PC-9 (cell line): Measurements from ENCODE around the gene RICTOR. TPM values are rescaled to one million over a fixed set of nuclear protein-coding genes. Genes with fewer than 3 reads are reported as not detected.

Experiments
- BruUV-seq: library from RNA; stranded (reverse); fragments of 400-500 nt; replicated peaks from 2 replicates; lab custom pipeline; 2021; lab: Mats Ljungman, UMichigan
- CTCF ChIA-PET: fragments of 300-600 bp; sonication (Branson Sonifier 250); formaldehyde crosslinking; loops from one replicate; lab custom pipeline; 2022; ENCODE audit warnings: antibody characterized with exemption; lab: Charles Lee
- POLR2A ChIA-PET: fragments of 300-600 bp; sonication (Branson Sonifier 250); formaldehyde crosslinking; loops from one replicate; lab custom pipeline; 2022; ENCODE audit warnings: antibody characterized with exemption; ENCODE audit not compliant: unreplicated experiment; lab: Charles Lee
- DNase-seq, 2 experiments: peaks; one replicate each; pipeline versions ENCODE4 v3.0.0 to v3.0.0-alpha.2; 2015 to 2022; ENCODE audit warnings: mixed read lengths in 1 of 2
- H2AFZ ChIP-seq: fragments of 200-600 bp; sonication (generic); 2 replicates; pipeline ENCODE4 v1.8.1; 2017; ENCODE audit warnings: antibody characterized with exemption
- H3F3A ChIP-seq: fragments of 200-600 bp; sonication (generic); 2 replicates; pipeline ENCODE4 v1.8.1; 2017; ENCODE audit warnings: antibody characterized with exemption, mild to moderate bottlenecking, low read depth; ENCODE audit not compliant: insufficient read depth
- H3K27ac ChIP-seq: fragments of 200-600 bp; sonication (generic); 2 replicates; pipeline ENCODE4 v1.6.1; 2016; ENCODE audit warnings: mixed run types
- H3K27me3 ChIP-seq: fragments of 200-600 bp; sonication (generic); 2 replicates; pipeline ENCODE4 v1.6.1; 2016; ENCODE audit warnings: low read depth, mixed run types; ENCODE audit not compliant: insufficient read depth
- H3K36me3 ChIP-seq: fragments of 200-600 bp; sonication (generic); 2 replicates; pipeline ENCODE4 v1.6.1; 2016; ENCODE audit warnings: low read depth, mixed run types
- H3K4me1 ChIP-seq: fragments of 200-600 bp; sonication (generic); replicated peaks from 2 replicates; pipeline ENCODE4 v1.6.1; 2016; ENCODE audit warnings: mixed run types; ENCODE audit not compliant: insufficient read depth
- H3K4me2 ChIP-seq: fragments of 200-600 bp; sonication (generic); 2 replicates; pipeline ENCODE4 v1.6.1; 2017; ENCODE audit warnings: mixed run types
- H3K4me3 ChIP-seq: fragments of 200-600 bp; sonication (generic); 2 replicates; pipeline ENCODE4 v1.6.1; 2016; ENCODE audit warnings: mixed run types
- H3K79me2 ChIP-seq: fragments of 200-600 bp; sonication (generic); 2 replicates; pipeline ENCODE4 v1.6.1; 2017; ENCODE audit warnings: low read depth, mixed run types
- H3K9me2 ChIP-seq: fragments of 200-600 bp; sonication (generic); 2 replicates; pipeline ENCODE4 v1.8.1; 2017; ENCODE audit warnings: mild to moderate bottlenecking; ENCODE audit not compliant: insufficient read depth
- H3K9me3 ChIP-seq: fragments of 200-600 bp; sonication (generic); 2 replicates; pipeline ENCODE4 v1.8.1; 2016; ENCODE audit warnings: low read depth; ENCODE audit not compliant: insufficient read depth
- H4K20me1 ChIP-seq: fragments of 200-600 bp; sonication (generic); 2 replicates; pipeline ENCODE4 v1.8.1; 2017; ENCODE audit not compliant: insufficient read depth
- EZH2 ChIP-seq: fragments of 200-600 bp; sonication (generic); IDR thresholded peaks from 2 replicates; pipeline ENCODE4 v1.8.0; 2017; ENCODE audit warnings: antibody characterized with exemption, low read depth
- intact Hi-C: fragments of 100-400 bp; cut with micrococcal nuclease; formaldehyde crosslinking; loops from one replicate; pipeline ENCODE4 v1.10.0; 2022; ENCODE audit not compliant: unreplicated experiment
- total RNA-seq: library from RNA; stranded (reverse); gene quantifications from 2 replicates; pipeline ENCODE4 v1.2.3, GENCODE V29; 2021
- TF ChIP-seq, protein P1 (sequence below): fragments of 200-600 bp; sonication (generic); conservative IDR thresholded peaks from 2 replicates; pipeline ENCODE4 v1.6.1; 2017; ENCODE audit warnings: mixed run types, antibody characterized with exemption, mild to moderate bottlenecking, moderate library complexity

RICTOR gene
- total RNA-seq, 1 experiment from 2014 or later = 103 TPM

- no peak overlapping the region for H3K4me2 ChIP-seq
- TF ChIP-seq, protein P1, sequence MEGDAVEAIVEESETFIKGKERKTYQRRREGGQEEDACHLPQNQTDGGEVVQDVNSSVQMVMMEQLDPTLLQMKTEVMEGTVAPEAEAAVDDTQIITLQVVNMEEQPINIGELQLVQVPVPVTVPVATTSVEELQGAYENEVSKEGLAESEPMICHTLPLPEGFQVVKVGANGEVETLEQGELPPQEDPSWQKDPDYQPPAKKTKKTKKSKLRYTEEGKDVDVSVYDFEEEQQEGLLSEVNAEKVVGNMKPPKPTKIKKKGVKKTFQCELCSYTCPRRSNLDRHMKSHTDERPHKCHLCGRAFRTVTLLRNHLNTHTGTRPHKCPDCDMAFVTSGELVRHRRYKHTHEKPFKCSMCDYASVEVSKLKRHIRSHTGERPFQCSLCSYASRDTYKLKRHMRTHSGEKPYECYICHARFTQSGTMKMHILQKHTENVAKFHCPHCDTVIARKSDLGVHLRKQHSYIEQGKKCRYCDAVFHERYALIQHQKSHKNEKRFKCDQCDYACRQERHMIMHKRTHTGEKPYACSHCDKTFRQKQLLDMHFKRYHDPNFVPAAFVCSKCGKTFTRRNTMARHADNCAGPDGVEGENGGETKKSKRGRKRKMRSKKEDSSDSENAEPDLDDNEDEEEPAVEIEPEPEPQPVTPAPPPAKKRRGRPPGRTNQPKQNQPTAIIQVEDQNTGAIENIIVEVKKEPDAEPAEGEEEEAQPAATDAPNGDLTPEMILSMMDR = peak; percentile 98
- TF ChIP-seq EZH2 = no peak
- ChIA-PET CTCF (interaction anchor here (0.5 to 2.9 kb wide), 8 partner anchors 27 to 505 kb away, joined by 3 to 30 read pairs (median 6); no protein-coding TSS in a partner anchor), POLR2A (no interaction called here)
- no peak overlapping the region for H2AFZ ChIP-seq
- no peaks in the 10 kb centered on the region for H3K4me1 ChIP-seq
- intact Hi-C loops = loop anchor here (1.0 to 5.0 kb wide), 10 partner anchors 77 to 713 kb away; partner anchors contain the start of gene LIFR
- H3K36me3 ChIP-seq = peaks cover 48% of the 10 kb centered on the region; the same call in 1 of the 2 replicates
- no peaks in the 10 kb centered on the region for H3K79me2 ChIP-seq
- H3K9me2 ChIP-seq = no peaks in the 10 kb centered on the region
- H3K27ac ChIP-seq = no peak overlapping the region
- no peaks in the 10 kb centered on the region for H4K20me1 ChIP-seq
- no TSS peak for BruUV-seq
- no peaks in the 10 kb centered on the region for H3F3A ChIP-seq
- peak; percentile 62 to 75 for DNase-seq
- H3K27me3 ChIP-seq = no peaks in the 10 kb centered on the region
- H3K4me3 ChIP-seq = no peak overlapping the region
- H3K9me3 ChIP-seq = no peaks in the 10 kb centered on the region
Measured at GRCh38 chr5:38922199-38922598, 152.0 kb downstream of the RICTOR start.

DNA sequence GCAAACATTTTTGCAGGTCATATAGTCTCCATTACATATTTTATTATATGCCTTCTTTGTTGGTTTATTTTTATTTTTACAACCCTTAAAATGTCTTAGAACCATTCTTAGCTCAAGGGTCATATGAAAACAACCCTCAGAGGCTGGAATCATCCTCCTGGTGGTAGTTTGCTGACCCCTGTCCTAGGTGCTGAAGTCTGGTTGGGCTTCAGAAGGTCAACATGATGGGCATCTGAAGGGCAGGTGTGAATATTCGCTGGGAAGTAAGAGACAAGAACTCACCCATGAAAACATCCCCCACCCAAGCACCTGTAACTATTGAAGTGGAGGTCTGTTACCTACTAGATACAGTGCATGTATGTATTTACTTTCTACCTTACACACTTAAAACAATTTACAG, 153.0 kb downstream of the RICTOR start:
- H3K79me2 ChIP-seq = no peaks in the 10 kb centered on the region
- no peaks in the 10 kb centered on the region for H3K27me3 ChIP-seq
- H2AFZ ChIP-seq = no peak overlapping the region
- no peak overlapping the region for H3K4me3 ChIP-seq
- no peaks in the 10 kb centered on the region for H3K9me3 ChIP-seq
- no peak for DNase-seq
- no peaks in the 10 kb centered on the region for H3K4me1 ChIP-seq
- intact Hi-C loops = loop anchor here (5.0 kb wide), 1 partner anchor 654 kb away; no protein-coding TSS in a partner anchor
- no peaks in the 10 kb centered on the region for H4K20me1 ChIP-seq
- H3K4me2 ChIP-seq = no peak overlapping the region
- TF ChIP-seq, protein P1 = no peak
- no peak for TF ChIP-seq EZH2
- no peaks in the 10 kb centered on the region for H3F3A ChIP-seq
- ChIA-PET CTCF (interaction anchor here (0.7 to 2.9 kb wide), 4 partner anchors 56 to 501 kb away, joined by 3 to 30 read pairs (median 7); no protein-coding TSS in a partner anchor), POLR2A (no interaction called here)
- peaks cover 51% of the 10 kb centered on the region; the same call in 1 of the 2 replicates for H3K36me3 ChIP-seq
- no peaks in the 10 kb centered on the region for H3K9me2 ChIP-seq
- H3K27ac ChIP-seq = no peak overlapping the region
- no TSS peak for BruUV-seq

DNA sequence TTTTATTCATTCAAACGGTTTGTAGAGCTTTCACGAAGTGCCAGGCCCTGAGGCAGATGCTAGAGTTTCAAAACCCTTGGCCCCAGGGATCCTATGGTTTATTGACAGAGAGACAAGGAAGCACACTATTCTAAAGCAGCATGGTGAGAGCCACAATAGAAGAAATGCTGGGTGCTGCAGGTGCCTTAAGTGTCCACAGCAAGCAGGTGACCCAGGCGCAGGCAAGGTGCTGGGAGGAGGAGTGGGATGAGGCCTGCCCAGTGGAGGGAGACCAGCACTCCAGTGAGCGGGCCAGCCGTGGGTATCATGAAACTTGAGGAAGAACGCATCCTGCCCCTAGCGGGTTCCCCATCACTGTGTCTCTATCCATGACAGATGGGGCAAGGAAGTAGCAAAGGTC, 157.4 kb downstream of the RICTOR start:
- TF ChIP-seq, protein P1 = no peak
- TF ChIP-seq EZH2 = no peak
- H3K4me1 ChIP-seq = no peaks in the 10 kb centered on the region
- ChIA-PET POLR2A (no interaction called here), CTCF (no interaction called here)
- H3K4me2 ChIP-seq = no peak overlapping the region
- H4K20me1 ChIP-seq = no peaks in the 10 kb centered on the region
- H3F3A ChIP-seq = no peaks in the 10 kb centered on the region
- intact Hi-C loops = no loop called here
- H3K27me3 ChIP-seq = no peaks in the 10 kb centered on the region
- H3K9me2 ChIP-seq = no peaks in the 10 kb centered on the region
- DNase-seq = no peak
- no peaks in the 10 kb centered on the region for H3K79me2 ChIP-seq
- peaks cover 21% of the 10 kb centered on the region; the same call in 1 of the 2 replicates for H3K36me3 ChIP-seq
- BruUV-seq = no TSS peak
- H3K4me3 ChIP-seq = no peak overlapping the region
- peaks cover 13% of the 10 kb centered on the region for H3K9me3 ChIP-seq
- no peak overlapping the region for H3K27ac ChIP-seq
- no peak overlapping the region for H2AFZ ChIP-seq
